LoVo (cell line): ENCODE measurements around the gene NMRK2.
A peak's percentile ranks its signal among the peaks of the same experiment; 100 is the strongest.

Source experiments
- DNase-seq: peaks from one replicate; pipeline ENCODE4 v3.0.0-alpha.2; 2016; ENCODE audit warnings: low spot score

The NMRK2 gene

DNA sequence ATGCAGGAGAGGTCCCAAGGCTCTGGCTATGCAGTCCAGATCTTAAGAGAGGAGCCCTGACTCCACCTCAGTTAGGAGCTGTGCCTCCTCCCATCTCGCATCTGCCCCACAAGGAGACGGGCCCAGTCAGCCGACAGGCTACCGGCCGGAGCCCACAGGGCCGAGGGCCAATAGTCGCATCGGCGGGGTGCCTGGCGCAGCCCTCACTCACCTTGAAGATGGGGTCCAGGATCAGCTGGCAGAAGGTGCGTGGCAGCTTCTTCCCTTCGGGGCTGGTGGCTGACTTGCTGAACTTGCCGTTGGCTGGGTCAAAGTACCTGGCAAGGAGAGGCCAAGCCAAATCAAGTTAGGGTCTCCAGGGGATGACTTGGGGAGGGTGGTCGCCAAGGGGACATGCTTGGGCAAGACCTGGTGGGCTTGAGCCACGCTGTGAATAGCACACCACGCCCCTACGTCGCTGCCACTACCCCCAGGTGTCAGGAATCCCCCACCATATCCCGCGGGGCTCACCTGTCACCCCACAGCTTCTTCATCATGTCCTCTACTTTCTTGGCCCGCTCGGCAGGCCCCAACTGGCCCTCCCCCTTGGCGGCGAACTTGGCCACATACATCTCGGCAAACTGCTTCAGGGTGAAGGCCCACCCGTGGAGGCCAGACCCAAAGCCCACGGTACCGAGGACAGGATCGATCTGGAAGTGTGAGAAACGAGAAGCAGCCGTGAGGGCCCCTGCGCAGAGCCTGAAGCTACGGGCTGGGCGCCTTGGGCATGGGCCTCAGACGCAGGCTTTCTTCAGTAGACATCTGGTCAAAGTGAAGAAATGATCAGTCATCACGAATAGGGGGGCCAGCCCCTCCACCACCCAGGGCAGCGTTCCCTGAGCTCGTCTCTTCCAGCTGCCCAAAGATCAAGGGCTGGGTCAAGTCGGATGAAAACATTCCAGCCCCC lies 49.1 kb downstream of the NMRK2 start:
- no peak for DNase-seq

DNA sequence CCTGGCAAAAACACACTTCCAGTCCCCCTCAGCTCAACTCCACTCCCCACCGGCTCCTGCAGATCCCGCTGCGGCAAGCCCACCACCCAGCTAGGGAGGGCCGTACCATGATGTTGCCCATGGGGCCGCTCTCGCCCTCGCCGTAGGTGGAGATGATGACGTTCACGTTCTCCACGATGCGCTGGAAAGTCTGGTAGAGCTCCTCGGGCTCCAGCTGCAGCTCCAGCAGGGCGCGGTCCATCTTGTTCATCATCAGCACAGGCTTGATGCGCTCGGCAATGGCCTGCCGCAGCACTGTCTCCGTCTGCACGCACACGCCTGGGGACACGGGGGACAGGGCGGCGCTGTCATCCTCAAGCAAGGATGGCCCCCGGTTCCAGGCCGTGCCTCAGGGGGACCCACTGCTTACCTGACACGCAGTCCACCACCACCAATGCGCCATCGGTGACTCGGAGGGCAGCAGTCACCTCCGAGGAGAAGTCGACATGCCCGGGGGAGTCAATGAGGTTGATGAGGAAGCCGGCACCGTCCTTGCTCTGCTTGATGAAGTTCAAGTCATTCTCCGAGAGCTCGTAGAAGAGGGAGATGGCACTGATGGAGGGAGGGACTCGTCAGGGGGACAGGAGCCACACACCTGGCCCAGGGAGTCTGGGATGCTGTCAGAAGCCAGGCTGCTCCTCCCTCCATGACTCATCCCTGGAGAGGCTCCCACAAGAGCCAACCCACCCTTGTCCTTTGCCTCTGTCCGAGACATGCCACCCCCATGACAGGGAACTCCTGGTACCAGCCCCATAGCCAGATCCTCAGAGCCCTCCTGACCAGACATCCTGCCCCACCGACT lies 50.1 kb downstream of the NMRK2 start:
- peak; percentile 47 for DNase-seq

DNA sequence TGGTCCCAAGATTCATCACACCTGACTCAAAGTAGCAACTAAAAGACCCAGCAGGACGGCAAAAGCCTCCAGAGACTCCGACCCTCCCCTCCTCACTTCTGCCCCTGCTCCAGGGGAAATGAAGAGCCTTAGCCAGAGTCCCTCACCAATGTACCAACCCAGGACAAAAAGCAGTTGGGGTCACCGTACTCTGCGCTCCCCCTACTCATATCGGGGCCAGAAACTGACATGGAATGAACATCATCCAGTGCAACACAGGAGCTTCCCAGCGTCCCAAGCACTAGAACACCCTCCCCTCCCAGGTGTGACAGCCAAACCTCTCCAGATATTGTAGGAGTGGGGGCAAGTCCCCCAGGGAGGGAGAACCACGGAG lies 50.7 kb downstream of the NMRK2 start:
- DNase-seq = no peak

DNA sequence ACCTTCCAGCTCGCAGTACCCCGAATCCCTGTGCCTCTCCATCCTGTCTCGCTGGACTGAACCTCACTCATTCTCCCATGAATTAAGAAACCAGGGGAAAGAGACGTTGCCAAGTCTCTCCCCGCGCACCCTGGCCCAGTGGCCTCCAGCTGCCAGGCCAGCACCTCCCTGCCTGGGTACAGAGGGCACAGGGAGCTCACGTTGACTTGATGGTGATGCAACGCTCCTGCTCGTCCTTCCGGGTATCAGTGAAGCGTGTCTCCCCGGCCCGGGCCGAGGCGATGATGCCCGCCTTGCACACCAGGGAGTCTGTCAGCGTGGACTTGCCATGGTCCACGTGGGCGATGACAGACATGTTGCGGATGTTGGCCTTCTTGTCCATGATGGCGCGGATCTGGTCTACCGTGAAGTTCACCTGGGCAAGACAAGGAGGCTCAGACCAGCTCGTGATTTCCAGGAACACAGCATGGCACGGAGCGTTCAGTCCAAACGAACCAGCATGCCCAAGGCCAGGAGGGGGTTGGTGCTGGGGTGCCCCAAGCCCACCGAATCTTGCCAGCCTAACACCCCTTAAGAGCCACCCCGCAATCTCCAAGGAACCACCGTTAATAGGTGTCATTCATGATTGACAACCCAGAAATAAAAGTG lies 51.2 kb downstream of the NMRK2 start:
- peak; percentile 46 for DNase-seq

DNA sequence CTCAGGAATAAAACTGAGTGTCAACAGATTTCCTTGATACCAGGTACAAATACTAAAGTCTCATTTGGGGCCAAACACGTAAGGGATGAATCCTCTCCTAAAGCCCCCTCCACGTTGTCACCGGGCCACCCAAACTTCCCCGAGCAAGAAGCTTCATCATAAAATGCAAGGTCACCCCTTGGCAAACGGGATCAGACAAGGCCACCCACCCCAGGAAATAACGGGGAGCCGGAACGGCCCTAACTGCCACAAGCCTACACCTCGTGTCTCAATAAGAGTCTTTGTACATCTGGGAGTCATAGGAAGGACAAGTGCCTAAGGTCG lies 51.7 kb downstream of the NMRK2 start:
- DNase-seq = no peak

DNA sequence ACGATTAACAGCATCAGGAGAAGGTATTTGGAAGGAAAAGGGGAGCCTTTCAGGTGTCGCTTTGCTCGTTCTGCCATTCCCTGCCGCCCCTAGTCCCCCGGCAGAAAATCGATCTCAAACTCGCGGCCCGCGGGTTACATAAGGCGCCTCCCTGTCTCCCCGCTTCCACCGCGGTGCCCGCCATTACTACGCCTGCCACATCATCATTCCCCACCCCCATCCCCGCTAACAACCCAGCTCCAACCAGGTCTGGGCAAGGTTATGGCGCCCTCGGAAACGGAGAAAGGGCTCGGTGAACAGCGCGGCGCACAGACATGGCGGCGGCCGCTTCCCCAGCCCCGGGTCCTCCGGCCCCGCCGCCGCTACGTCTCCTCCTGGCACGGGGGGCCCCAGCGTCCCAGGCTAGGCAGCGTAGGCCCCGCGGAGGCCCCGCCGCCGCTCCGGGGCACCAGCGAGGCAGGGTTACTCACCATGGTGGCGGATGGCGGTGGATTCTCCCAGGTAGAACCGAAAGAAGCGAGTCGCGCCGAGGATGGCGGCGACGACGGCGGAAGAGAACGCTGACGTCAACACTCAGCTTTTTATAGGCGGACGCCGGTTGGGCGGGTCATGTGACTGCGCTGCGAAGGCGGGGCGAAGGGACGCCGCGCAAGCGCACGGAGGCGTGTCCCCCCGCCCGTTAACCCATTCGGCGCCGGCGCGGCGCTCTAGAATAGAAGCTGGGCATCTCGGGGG lies 52.2 kb downstream of the NMRK2 start, which contains the start of gene EEF2:
Gene EEF2, minus strand, starts transcription at position 556 of the 735 bp plus-strand sequence. Its CDS starts 83 bp downstream, at position 473.
- peak; percentile 92 for DNase-seq

DNA sequence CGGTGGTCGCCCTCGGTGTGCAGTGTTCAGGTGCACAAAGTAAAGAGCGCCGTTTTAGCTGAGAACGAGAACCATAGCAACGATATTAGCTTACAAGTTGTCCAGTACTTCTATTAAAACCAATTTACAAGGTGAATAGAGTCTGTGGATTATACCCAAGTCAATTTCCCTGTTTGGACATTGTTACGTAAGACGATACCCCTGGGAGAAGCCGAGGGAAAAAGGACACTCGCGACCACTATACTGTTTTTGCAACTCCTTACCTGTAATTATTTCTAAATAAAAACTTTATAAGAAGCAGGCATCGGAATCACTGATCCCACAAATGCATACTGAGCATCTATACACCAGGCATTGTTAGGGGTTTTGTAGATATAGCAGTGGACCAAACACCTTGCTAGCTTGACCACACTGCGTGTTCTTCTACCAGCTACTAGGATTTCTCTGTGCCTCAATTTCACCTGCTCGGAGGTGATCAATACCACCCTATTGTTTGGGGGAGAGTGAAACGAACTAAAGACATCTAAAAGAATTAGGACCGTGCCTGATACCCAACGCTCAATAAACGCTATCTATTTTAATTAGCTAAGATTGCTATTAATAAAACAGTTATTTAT lies 52.9 kb downstream of the NMRK2 start:
- no peak for DNase-seq

DNA sequence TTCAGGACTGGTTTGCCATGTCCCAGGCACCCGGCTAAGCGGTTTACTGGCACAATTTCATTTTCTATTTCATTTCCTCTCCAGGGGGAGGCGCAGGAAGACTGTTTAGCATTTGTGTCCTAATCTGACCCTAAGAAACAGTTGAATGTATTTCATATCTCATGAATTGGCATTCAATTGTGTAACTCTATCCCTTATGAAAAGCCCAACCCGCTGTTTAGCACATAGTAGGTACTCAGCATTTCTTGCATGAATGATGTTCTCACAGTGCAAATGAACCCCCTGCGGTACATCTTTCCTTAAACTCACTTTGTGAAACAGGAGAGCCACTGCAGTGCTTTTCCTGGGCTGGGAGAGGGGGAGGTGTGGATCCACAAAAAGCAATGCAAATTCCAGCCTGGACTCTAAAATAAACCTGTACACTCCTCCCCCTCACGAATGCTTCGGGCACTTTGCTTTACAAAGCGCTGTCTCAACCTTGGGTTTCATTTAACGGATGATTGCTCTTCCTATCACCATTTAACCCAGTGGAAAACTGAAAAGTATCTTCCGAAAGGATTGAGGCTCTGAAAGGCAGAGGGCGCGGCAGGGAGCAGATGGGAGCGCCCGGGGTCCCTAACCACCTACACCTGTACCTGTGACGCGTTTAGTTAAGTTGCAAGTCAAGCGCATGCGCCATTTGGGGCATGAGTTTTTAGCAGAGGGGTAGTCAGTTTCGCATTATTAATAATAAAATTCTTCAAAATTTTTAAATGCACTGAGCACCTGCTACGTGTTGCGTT lies 53.6 kb downstream of the NMRK2 start:
- peak; percentile 81 for DNase-seq

DNA sequence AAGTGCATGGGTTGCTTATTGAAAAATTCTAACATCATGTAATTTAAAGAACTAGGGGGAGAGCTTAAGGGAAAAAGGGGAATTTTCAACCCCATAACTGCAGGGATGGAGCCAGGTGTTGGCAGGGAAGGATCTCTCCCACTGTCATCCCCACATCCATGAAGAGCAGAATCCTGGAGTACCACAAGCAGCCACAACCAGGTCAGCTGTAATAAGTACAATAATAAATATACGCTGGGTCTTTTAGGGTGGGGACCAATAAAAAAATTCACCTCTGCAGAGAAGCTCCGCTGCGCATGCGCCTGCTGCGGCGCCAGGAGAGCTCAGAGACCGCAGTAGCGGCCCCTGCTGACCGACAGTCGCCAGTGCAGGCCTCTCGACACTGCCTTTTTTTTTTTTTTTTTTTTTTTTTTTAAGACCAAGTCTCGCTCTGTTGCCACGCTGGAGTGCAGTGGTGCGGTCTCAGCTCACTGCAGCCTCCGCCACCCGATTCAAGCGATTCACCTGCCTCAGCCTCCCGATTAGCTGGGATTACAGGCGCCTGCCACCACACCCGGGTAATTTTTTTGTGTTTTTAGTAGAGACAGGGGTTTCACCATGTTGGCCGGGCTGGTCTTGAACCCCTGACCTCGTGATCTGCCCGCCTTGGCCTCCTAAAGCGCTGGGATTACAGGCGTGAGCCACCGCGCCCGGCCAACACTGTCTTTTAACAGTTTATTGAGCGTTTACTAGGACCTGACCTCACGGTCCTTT lies 54.9 kb downstream of the NMRK2 start:
- DNase-seq = peak; percentile 92

DNA sequence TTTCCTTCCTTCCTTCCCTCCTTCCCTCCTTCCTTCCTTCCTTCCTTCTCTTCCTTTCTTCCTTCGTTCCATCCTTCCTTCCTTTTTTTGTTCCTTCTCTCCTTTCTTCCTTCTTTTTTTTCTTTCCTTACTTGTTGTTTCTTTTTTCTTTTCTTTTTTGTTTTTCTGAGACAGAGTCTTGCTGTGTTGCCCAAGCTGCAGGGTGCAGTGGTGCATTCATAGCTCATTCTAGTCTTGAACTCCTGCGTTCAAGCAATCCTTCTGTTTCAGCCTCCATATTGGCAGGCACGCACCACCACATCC lies 57.9 kb downstream of the NMRK2 start:
- DNase-seq = no peak
